Testis (tissue), 2 donors: ENCODE data around the gene DHDH.

Experiments
- CTCF ChIP-seq, 3 experiments: fragments of 450-650 bp in 2 of 3; fragments of 200-600 bp in 1 of 3; sonication (generic) in 1 of 3; IDR thresholded peaks; one replicate each; pipeline ENCODE4 v1.5.1; 2016 to 2019; ENCODE audit warnings: antibody characterized with exemption in 3 of 3, mild to moderate bottlenecking in 2 of 3, moderate library complexity in 1 of 3
- POLR2A ChIP-seq: fragments of 450-650 bp; IDR thresholded peaks from one replicate; pipeline ENCODE4 v1.6.1; 2017; ENCODE audit warnings: antibody characterized with exemption, mild to moderate bottlenecking, moderate library complexity

- no peak for TF ChIP-seq CTCF (IDR thresholded peaks at IDR 0.05)
- no peak for TF ChIP-seq POLR2A
Measured at GRCh38 chr19:48991011-48991609, 57.6 kb downstream of the DHDH start.
